HG03060 (cell line): ENCODE results near the gene PKDREJ.
"Not testable (repeated sequence)": the region's sequence is repeated elsewhere in the genome, so short reads cannot be mapped to it uniquely, and the experiment has no call there.

Experiments used
- ATAC-seq: cut with Tn5 transposase; IDR thresholded peaks from one replicate; pipeline ENCODE4 v1.9.1; 2021; ENCODE audit warnings: low read depth, moderate number of reproducible peaks; ENCODE audit not compliant: unreplicated experiment

The PKDREJ gene

GRCh38 chr22:46263216-46263590 is at the start of gene PKDREJ:
Gene PKDREJ, minus strand, starts transcription at chr22:46263343. Its CDS starts 21 bp downstream, at chr22:46263322.
- no peak for ATAC-seq

GRCh38 chr22:46312848-46313247 is 49.7 kb upstream of the PKDREJ start:
- not testable (repeated sequence) for ATAC-seq

- no peak for ATAC-seq
Measured at GRCh38 chr22:46312056-46312455, 48.9 kb upstream of the PKDREJ start.

GRCh38 chr22:46309526-46310085 is 46.5 kb upstream of the PKDREJ start:
- ATAC-seq: no peak

GRCh38 chr22:46308283-46308988 is 45.3 kb upstream of the PKDREJ start:
- ATAC-seq: no peak

- ATAC-seq: no peak
Measured at GRCh38 chr22:46303347-46303965, 40.3 kb upstream of the PKDREJ start.

- ATAC-seq: no peak
Measured at GRCh38 chr22:46300491-46300890, 37.3 kb upstream of the PKDREJ start.

- ATAC-seq: no peak
Measured at GRCh38 chr22:46299101-46299500, 36.0 kb upstream of the PKDREJ start.

GRCh38 chr22:46297151-46297812 is 34.1 kb upstream of the PKDREJ start:
- no peak for ATAC-seq

- ATAC-seq: peak; percentile 81
Measured at GRCh38 chr22:46296257-46297150, 33.4 kb upstream of the PKDREJ start, which contains the start of gene GTSE1. Gene GTSE1, plus strand, starts transcription at chr22:46296870. Its CDS starts 531 bp downstream, at chr22:46297401.

- ATAC-seq: no peak
Measured at GRCh38 chr22:46295277-46295971, 32.3 kb upstream of the PKDREJ start.

GRCh38 chr22:46294784-46295183 is 31.6 kb upstream of the PKDREJ start:
- no peak for ATAC-seq

GRCh38 chr22:46293577-46294260 is 30.6 kb upstream of the PKDREJ start:
- ATAC-seq: no peak

- ATAC-seq: no peak
Measured at GRCh38 chr22:46292732-46293131, 29.6 kb upstream of the PKDREJ start.

GRCh38 chr22:46292173-46292572 is 29.0 kb upstream of the PKDREJ start:
- no peak for ATAC-seq

- no peak for ATAC-seq
Measured at GRCh38 chr22:46290843-46291785, 28.0 kb upstream of the PKDREJ start.

- ATAC-seq: no peak
Measured at GRCh38 chr22:46290121-46290842, 27.1 kb upstream of the PKDREJ start.
